Heart left ventricle (tissue), 16 donors: ENCODE measurements around the gene PREP. TPM values are rescaled to one million over a fixed set of nuclear protein-coding genes. Genes with fewer than 3 reads are reported as not detected.
A peak's percentile ranks its signal among the peaks of the same experiment; 100 is the strongest.

Source experiments
- ATAC-seq, 4 donors: fragments of 200-7000 bp; cut with Tn5 transposase; one replicate each; pipeline ENCODE4 v1.9.1; 2020 to 2022; ENCODE audit warnings: moderate library complexity in 4 of 4, mild to moderate bottlenecking in 3 of 4, moderate number of reproducible peaks in 1 of 4
- DNase-seq, 5 donors: peaks; one replicate each; pipeline ENCODE4 v3.0.0-alpha.2; 2020
- H3K27ac ChIP-seq, 12 donors: fragments of 200-600 bp; sonication (generic) in 4 of 12; one replicate each; pipeline versions ENCODE4 v1.5.0 to v1.8.0; 2016 to 2022; ENCODE audit warnings: mild to moderate bottlenecking in 2 of 12
- H3K27me3 ChIP-seq, 9 donors: fragments of 200-600 bp; sonication (generic) in 2 of 9; one replicate each; pipeline versions ENCODE4 v1.5.1 to v1.8.0; 2016 to 2022; ENCODE audit warnings: mild to moderate bottlenecking in 3 of 9
- H3K36me3 ChIP-seq, 9 donors: fragments of 200-600 bp; sonication (generic) in 2 of 9; one replicate each; pipeline versions ENCODE4 v1.5.0 to v1.8.0; 2018 to 2022; ENCODE audit warnings: mild to moderate bottlenecking in 2 of 9
- H3K4me1 ChIP-seq, 12 donors: fragments of 200-600 bp; sonication (generic) in 4 of 12; one replicate each; pipeline versions ENCODE4 v1.5.0 to v1.8.0; 2016 to 2022; ENCODE audit warnings: mild to moderate bottlenecking in 3 of 12
- H3K4me3 ChIP-seq, 12 donors: fragments of 200-600 bp; sonication (generic) in 4 of 12; one replicate each; pipeline versions ENCODE4 v1.5.0 to v1.8.0; 2017 to 2022; ENCODE audit warnings: mild to moderate bottlenecking in 9 of 12, moderate library complexity in 4 of 12
- H3K9me3 ChIP-seq, 12 donors: fragments of 200-600 bp; sonication (generic) in 4 of 12; one replicate each; pipeline versions ENCODE4 v1.5.0 to v1.8.0; 2016 to 2022; ENCODE audit warnings: mild to moderate bottlenecking in 1 of 12
- CTCF ChIP-seq, 12 donors: fragments of 200-600 bp; sonication (generic) in 4 of 12; IDR thresholded peaks; one replicate each; pipeline versions ENCODE4 v1.5.0 to v1.8.0; 2018 to 2022; ENCODE audit warnings: antibody characterized with exemption in 12 of 12, mild to moderate bottlenecking in 5 of 12
- POLR2A ChIP-seq, 2 donors: fragments of 450-650 bp; IDR thresholded peaks; one replicate each; pipeline ENCODE4 v1.6.1; 2017; ENCODE audit warnings: antibody characterized with exemption in 2 of 2, mild to moderate bottlenecking in 2 of 2, moderate library complexity in 2 of 2
- WGBS, 4 donors: extraction: QIAGEN DNeasy Blood & Tissue Kit in 2 of 4; methylation state at CpG; one replicate each; pipeline versions ENCODE4 v1.1.5 to v1.1.7; 2013 to 2018; 5-methylcytosine and 5-hydroxymethylcytosine counted together
- intact Hi-C, 10 donors: fragments of 100-400 bp; cut with DNase I; formaldehyde crosslinking; loops; one replicate each; pipeline versions ENCODE4 v1.11.1 to v1.14.2; 2022
- polyA plus RNA-seq, 2 donors: library from polyadenylated mRNA; stranded (reverse); fragments of 200-250 nt; gene quantifications; one replicate each; pipeline ENCODE4 v1.2.3, GENCODE V29; 2013
- total RNA-seq, 9 donors: library from RNA; depleted of rRNA in 2 of 9; stranded (reverse); fragments of >200 nt in 2 of 9; fragmentation: NEBNext Ultra II Directional in 3 of 9; extraction: Animal tissue kit (Norgen Biotek cat#: 25700) in 3 of 9; gene quantifications; one replicate each; pipeline versions ENCODE4 v1.1.0 to v1.2.4, GENCODE V29; 2016 to 2023
- donor health status: ischemic (EF 13 %, LVEDD 7.1; RV severe dilation, severe dysfunction).
- donor health status: healthy with polysubstance abuse.
- donor health status: DM: no; HTN: yes; CAD: no.
- donor health status: DM: no; HTN: no; CAD: no.
- donor health status: ischemic (EF 25% LVEDD 6.9; RV normal size, moderate dysfunction).
- donor health status: ischemic (EF 25% LVEDD 5.7; RV mildly dilated, moderate dysfunction).
- donor health status: healthy.
- donor health status: DM: yes; HTN: yes; CAD: no.
- donor health status: ischemic (EF 35%, LVEDD 5.7; RV mildly dilated, moderate dysfunction).
- donor health status: nonischemic (EF 11% LVEDD 7.7; RV severe dilation, severe dysfunction).
- donor health status: DM: yes; HTN: yes; CAD: no.
- donor health status: PGD.
- donor health status: ischemic (EF 29% LVEDD 5.4; RV normal size, mild dysfunction).
- donor health status: nonischemic (EF 23%, LVEDD 6.1; RV moderate dilation, normal function).

The PREP gene
- total and polyA plus RNA-seq, 11 donors = 13.1 to 35.9 (median 29.6) TPM

- no peaks in the 10 kb centered on the region for H3K27me3 ChIP-seq
- intact Hi-C loops = loop anchor here in 1 of 10 donors (10.0 kb wide), 1 partner anchor 54 kb away; no protein-coding TSS in a partner anchor
- TF ChIP-seq POLR2A (IDR thresholded peaks at IDR 0.05) = no peak
- TF ChIP-seq CTCF (IDR thresholded peaks at IDR 0.05) = no peak
- H3K4me3 ChIP-seq = no peak overlapping the region
- WGBS, 4 donors = 49 to 59% (median 58%) methylated on average over 4 of the region's 4 CpGs
- peaks cover 0 to 19% (median 8%) of the 10 kb centered on the region in 12 donors for H3K4me1 ChIP-seq
- ATAC-seq (peak; percentile 93 to 95 (median 94)), DNase-seq (peak in 4 of 5 donors; percentile 35 to 63 (median 48))
- H3K27ac ChIP-seq = peak overlapping the region in 11 of 12 donors; percentile 31 to 86 (median 67)
- H3K36me3 ChIP-seq = peaks cover 0 to 28% (median 7%) of the 10 kb centered on the region in 9 donors
- H3K9me3 ChIP-seq = no peaks in the 10 kb centered on the region
These were observed 101.8 kb downstream of the PREP start for GRCh38 chr6:105301072-105301503.

- no peak for ATAC-seq
- Histone ChIP-seq H3K36me3 (peaks cover 0 to 28% (median 7%) of the 10 kb centered on the region in 9 donors), H3K27me3 (no peaks in the 10 kb centered on the region), H3K4me3 (no peak overlapping the region), H3K4me1 (peaks cover 0 to 19% (median 7%) of the 10 kb centered on the region in 12 donors), H3K9me3 (no peaks in the 10 kb centered on the region), H3K27ac (peak overlapping the region in 4 of 12 donors; percentile 25 to 86 (median 79))
- DNase-seq = no peak
- intact Hi-C loops = loop anchor here in 1 of 10 donors (10.0 kb wide), 1 partner anchor 55 kb away; no protein-coding TSS in a partner anchor
- TF ChIP-seq POLR2A (IDR thresholded peaks at IDR 0.05) (no peak), CTCF (IDR thresholded peaks at IDR 0.05) (no peak)
- WGBS, 4 donors = 89 to 95% (median 93%) methylated on average over 5 of the region's 5 CpGs
These were observed 102.8 kb downstream of the PREP start for GRCh38 chr6:105300090-105300489.

GRCh38 chr6:105294129-105294528, 108.8 kb downstream of the PREP start:
- Histone ChIP-seq H3K4me3 (no peak overlapping the region), H3K27me3 (no peaks in the 10 kb centered on the region), H3K4me1 (no peaks in the 10 kb centered on the region), H3K36me3 (peaks cover 0 to 10% (median 0%) of the 10 kb centered on the region in 9 donors), H3K27ac (no peak overlapping the region), H3K9me3 (no peaks in the 10 kb centered on the region)
- TF ChIP-seq POLR2A (IDR thresholded peaks at IDR 0.05) (no peak), CTCF (IDR thresholded peaks at IDR 0.05) (no peak)
- ATAC-seq (no peak), DNase-seq (no peak)
- 69 to 99% (median 96%) methylated on average over 2 of the region's 2 CpGs for WGBS, 4 donors
- intact Hi-C loops = no loop called here

- H3K4me3 ChIP-seq = no peak overlapping the region
- peaks cover 0 to 16% (median 5%) of the 10 kb centered on the region in 9 donors for H3K36me3 ChIP-seq
- intact Hi-C loops = no loop called here
- H3K4me1 ChIP-seq = no peaks in the 10 kb centered on the region
- WGBS, 4 donors = 95 to 98% (median 97%) methylated on average over 4 of the region's 4 CpGs
- H3K27me3 ChIP-seq = no peaks in the 10 kb centered on the region
- no peak overlapping the region for H3K27ac ChIP-seq
- ATAC-seq = no peak
- no peak for TF ChIP-seq POLR2A (IDR thresholded peaks at IDR 0.05)
- no peak for TF ChIP-seq CTCF (IDR thresholded peaks at IDR 0.05)
- H3K9me3 ChIP-seq = no peaks in the 10 kb centered on the region
- no peak for DNase-seq
These were observed 110.1 kb downstream of the PREP start for GRCh38 chr6:105292689-105293339.
